ENCODE measurements around the gene ITGA1.

Gene ITGA1

GRCh38 chr5:53002491-53002890 is 214.8 kb downstream of the ITGA1 start:
- no peak for DNase-seq

GRCh38 chr5:53003144-53003543 is 215.4 kb downstream of the ITGA1 start:
- DNase-seq = no peak

- DNase-seq = no peak
These were observed 219.5 kb downstream of the ITGA1 start for GRCh38 chr5:53006911-53007890.

- DNase-seq = peak in 2 of 5 experiments; percentile 8 to 68
These were observed 221.0 kb downstream of the ITGA1 start for GRCh38 chr5:53008751-53009150.

Measured in T-helper 2 cell (primary cell).